ENCODE data around the gene LRRC57.

GRCh38 chr15:42578984-42579537 lies 30.5 kb upstream of the LRRC57 start:
- no peak for TF ChIP-seq POLR2A (IDR thresholded peaks at IDR 0.05; ENCODE audit: low read depth, low read length)
- no peak for TF ChIP-seq TAF1 (IDR thresholded peaks at IDR 0.05; ENCODE audit: borderline replicate concordance, low read depth, low read length)

All from GM12892 (cell line).